IMR-90 (cell line): ENCODE data around the gene LGALS16. TPM values are rescaled to one million over a fixed set of nuclear protein-coding genes. Genes with fewer than 3 reads are reported as not detected.

Experiments
- ATAC-seq: fragments of 200-7000 bp; cut with Tn5 transposase; 2 replicates; pipeline ENCODE4 v1.9.1; 2020; ENCODE audit warnings: low read depth, mild to moderate bottlenecking, moderate library complexity
- BruUV-seq: library from RNA; stranded (reverse); fragments of 400-500 nt; replicated peaks from 2 replicates; lab custom pipeline; 2021; lab: Mats Ljungman, UMichigan
- CTCF ChIA-PET: fragments of 300-600 bp; formaldehyde crosslinking; extraction: SDS; loops from one replicate; lab custom pipeline; 2021; ENCODE audit warnings: antibody characterized with exemption; lab: Yijun Ruan, JAX
- POLR2A ChIA-PET: fragments of 300-600 bp; sonication (Branson Sonifier 250); formaldehyde crosslinking; loops from one replicate; lab custom pipeline; 2022; ENCODE audit warnings: antibody characterized with exemption; ENCODE audit not compliant: unreplicated experiment; lab: Charles Lee
- DNase-seq: peaks from one replicate; pipeline ENCODE4 v3.0.0; 2013
- H2AFZ ChIP-seq: replicated peaks from 2 replicates; pipeline ENCODE3; 2013; ENCODE audit warnings: low read length, mild to moderate bottlenecking; ENCODE audit not compliant: poor library complexity
- H2AK5ac ChIP-seq: 2 replicates; pipeline ENCODE4 v1.6.1; 2013; ENCODE audit warnings: low read depth, low read length, inconsistent platforms
- H2AK9ac ChIP-seq: replicated peaks from 2 replicates; pipeline ENCODE3; 2013; ENCODE audit warnings: mild to moderate bottlenecking, low read depth, low read length, moderate library complexity; ENCODE audit not compliant: poor library complexity
- H2BK120ac ChIP-seq: 2 replicates; pipeline ENCODE4 v1.6.1; 2013; ENCODE audit warnings: low read depth, low read length, inconsistent platforms
- H2BK15ac ChIP-seq: 3 replicates; pipeline ENCODE4 v1.6.1; 2013; ENCODE audit warnings: low read depth, low read length, inconsistent platforms
- H2BK20ac ChIP-seq: 2 replicates; pipeline ENCODE4 v1.6.1; 2013; ENCODE audit warnings: low read depth, mild to moderate bottlenecking, inconsistent platforms, low read length, moderate library complexity
- H2BK5ac ChIP-seq: 2 replicates; pipeline ENCODE4 v1.6.1; 2013; ENCODE audit warnings: mild to moderate bottlenecking, low read depth, low read length, inconsistent platforms; ENCODE audit not compliant: poor library complexity, severe bottlenecking
- H3K14ac ChIP-seq: replicated peaks from 2 replicates; pipeline ENCODE4 v1.6.1; 2013; ENCODE audit warnings: low read depth, low read length, inconsistent platforms
- H3K18ac ChIP-seq: 2 replicates; pipeline ENCODE4 v1.6.1; 2013; ENCODE audit warnings: low read depth, low read length, control low read depth
- H3K23ac ChIP-seq: 2 replicates; pipeline ENCODE4 v1.6.1; 2013; ENCODE audit warnings: low read depth, low read length, inconsistent platforms
- H3K27ac ChIP-seq: 2 replicates; pipeline ENCODE4 v1.5.1; 2013; ENCODE audit warnings: mild to moderate bottlenecking, control low read depth, low read length; ENCODE audit not compliant: insufficient read depth
- H3K27me3 ChIP-seq: 2 replicates; pipeline ENCODE4 v1.6.1; 2013; ENCODE audit warnings: low read length; ENCODE audit not compliant: control insufficient read depth, insufficient read depth
- H3K36me3 ChIP-seq: 2 replicates; pipeline ENCODE4 v1.6.1; 2013; ENCODE audit warnings: low read length, mixed read lengths; ENCODE audit not compliant: control insufficient read depth, insufficient read depth
- H3K4ac ChIP-seq: 2 replicates; pipeline ENCODE4 v1.6.1; 2013; ENCODE audit warnings: low read depth, low read length, inconsistent platforms
- H3K4me1 ChIP-seq: 2 replicates; pipeline ENCODE4 v1.6.1; 2013; ENCODE audit warnings: low read length, mixed read lengths; ENCODE audit not compliant: control insufficient read depth, insufficient read depth
- H3K4me2 ChIP-seq: 2 replicates; pipeline ENCODE4 v1.6.1; 2013; ENCODE audit warnings: low read depth, mild to moderate bottlenecking, control low read depth, low read length, moderate library complexity
- H3K4me3 ChIP-seq: 2 replicates; pipeline ENCODE4 v1.5.1; 2013; ENCODE audit warnings: low read depth, mild to moderate bottlenecking, control low read depth, low read length, moderate library complexity; ENCODE audit not compliant: insufficient read depth
- H3K56ac ChIP-seq: 2 replicates; pipeline ENCODE4 v1.6.1; 2013; ENCODE audit warnings: low read length, inconsistent platforms; ENCODE audit not compliant: insufficient read depth; ENCODE audit errors: extremely low read depth
- H3K79me1 ChIP-seq, 2 experiments: 2 replicates each; pipeline ENCODE4 v1.6.1; 2013; ENCODE audit warnings: low read length in 2 of 2, inconsistent platforms in 1 of 2, low read depth in 1 of 2
- H3K9ac ChIP-seq: 2 replicates; pipeline ENCODE4 v1.6.1; 2013; ENCODE audit warnings: low read depth, low read length, control low read depth
- H3K9me1 ChIP-seq: 2 replicates; pipeline ENCODE4 v1.6.1; 2013; ENCODE audit warnings: low read length, inconsistent platforms; ENCODE audit not compliant: insufficient read depth
- H3K9me3 ChIP-seq: 2 replicates; pipeline ENCODE4 v1.6.1; 2013; ENCODE audit warnings: low read length; ENCODE audit not compliant: control insufficient read depth, insufficient read depth
- H4K20me1 ChIP-seq: 2 replicates; pipeline ENCODE4 v1.6.1; 2013; ENCODE audit warnings: low read length, inconsistent platforms; ENCODE audit not compliant: insufficient read depth
- H4K5ac ChIP-seq: 2 replicates; pipeline ENCODE4 v1.6.1; 2013; ENCODE audit warnings: mild to moderate bottlenecking, low read depth, low read length, control low read depth
- H4K8ac ChIP-seq, 2 experiments: 2 replicates each; pipeline ENCODE4 v1.6.1; 2013; ENCODE audit warnings: low read depth in 2 of 2, low read length in 2 of 2, control low read depth in 1 of 2, inconsistent platforms in 1 of 2
- H4K91ac ChIP-seq: 2 replicates; pipeline ENCODE4 v1.6.1; 2013; ENCODE audit warnings: low read depth, low read length, inconsistent platforms; ENCODE audit not compliant: insufficient read depth
- CEBPB ChIP-seq: IDR thresholded peaks from 2 replicates; pipeline ENCODE4 v1.6.1; 2012; ENCODE audit warnings: low read depth, low read length, improper control_type of control experiment
- MAZ ChIP-seq: IDR thresholded peaks from 2 replicates; pipeline ENCODE4 v1.6.1; 2012; ENCODE audit warnings: low read depth, mild to moderate bottlenecking, low read length, improper control_type of control experiment, moderate library complexity, borderline replicate concordance
- MXI1 ChIP-seq: IDR thresholded peaks from 2 replicates; pipeline ENCODE4 v1.6.1; 2012; ENCODE audit warnings: low read depth, mild to moderate bottlenecking, low read length, moderate library complexity, borderline replicate concordance
- POLR2A ChIP-seq: IDR thresholded peaks from 2 replicates; pipeline ENCODE4 v1.6.1; 2012; ENCODE audit warnings: mild to moderate bottlenecking, low read depth, low read length
- SMC3 ChIP-seq: fragments of 150-350 bp; IDR thresholded peaks from 2 replicates; pipeline ENCODE4 v1.6.1; 2016; ENCODE audit warnings: low read depth, mild to moderate bottlenecking, antibody characterized with exemption, low read length, moderate library complexity
- WGBS, 2 experiments: methylation state at CpG; one replicate each; pipeline versions ENCODE4 v1.1.5 to v1.1.7; 2013; ENCODE audit warnings: missing lambda C conversion rate in 2 of 2; ENCODE audit not compliant: insufficient read length in 1 of 2; ENCODE audit errors: extremely low coverage in 2 of 2; 5-methylcytosine and 5-hydroxymethylcytosine counted together
- dilution Hi-C: fragments of 300-500 bp; cut with HindIII; formaldehyde crosslinking; loops from one replicate; pipeline ENCODE4 v1.14.3; 2018; ENCODE audit warnings: low sequenced_read_pairs; ENCODE audit not compliant: unreplicated experiment
- in situ Hi-C: fragments of 300-500 bp; cut with MboI; formaldehyde crosslinking; loops from 3 replicates; pipeline ENCODE4 v1.14.3; 2019; ENCODE audit warnings: low sequenced_read_pairs, inconsistent platforms, mixed read lengths
- intact Hi-C: fragments of 100-400 bp; cut with micrococcal nuclease; formaldehyde crosslinking; loops from 2 replicates; pipeline ENCODE4 v1.10.0; 2022
- polyA plus RNA-seq, 3 experiments: library from polyadenylated mRNA; depleted of rRNA; stranded (reverse); fragments of >200 nt; gene quantifications; 2 replicates each; pipeline ENCODE4 v1.2.3, GENCODE V29; 2012; ENCODE audit warnings: low replicate concordance in 1 of 3
- total RNA-seq: library from RNA; depleted of rRNA; stranded (reverse); fragments of >200 nt; gene quantifications from 2 replicates; pipeline ENCODE4 v1.2.3, GENCODE V29; 2012

Gene LGALS16
- total and polyA plus RNA-seq, 2 of the 4 experiments (the other 2 are of a cell fraction), result not detected

DNA sequence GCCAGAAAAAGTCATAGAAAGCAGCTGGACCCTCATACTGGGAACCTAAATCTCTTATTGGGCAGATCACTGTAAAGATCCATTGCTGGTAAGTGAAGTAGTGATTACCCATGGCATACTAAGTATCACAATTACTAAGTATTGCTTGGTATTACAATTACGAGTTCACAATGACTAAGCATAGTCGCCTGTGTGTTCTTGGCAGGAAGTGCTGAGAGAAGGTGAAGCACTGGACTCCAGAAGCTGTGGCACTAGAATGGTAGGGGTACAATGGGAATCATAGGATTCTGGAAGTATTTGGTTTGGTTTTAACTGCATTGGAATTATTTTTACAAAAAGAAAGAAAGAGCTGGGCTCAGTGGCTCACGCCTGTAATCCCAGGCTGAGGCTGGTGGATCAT, 20.3 kb downstream of the LGALS16 start:
- Histone ChIP-seq H2AK9ac (no peak overlapping the region), H3K4me2 (no peak overlapping the region)

More for the DNA sequence above, 20.3 kb downstream of the LGALS16 start:
- Histone ChIP-seq H2BK20ac (no peak overlapping the region), H3K9me3 (no peaks in the 10 kb centered on the region), H2BK15ac (no peak overlapping the region), H3K27me3 (0 out of 2 replicates have a peak, but pooled peaks cover 1% of the 10 kb centered on the region), H3K4me1 (no peaks in the 10 kb centered on the region), H3K79me1 (no peaks in the 10 kb centered on the region), H3K4me3 (no peak overlapping the region), H4K8ac (no peak overlapping the region), H3K4ac (no peak overlapping the region), H3K14ac (no peak overlapping the region), H2BK120ac (no peak overlapping the region), H2AK5ac (no peak overlapping the region), H2AFZ (no peak overlapping the region), H3K56ac (no peak overlapping the region), H2BK5ac (no peak overlapping the region), H4K20me1 (no peaks in the 10 kb centered on the region), H3K27ac (no peak overlapping the region), H3K18ac (no peak overlapping the region), H4K5ac (no peak overlapping the region), H3K9ac (no peak overlapping the region), H3K36me3 (no peaks in the 10 kb centered on the region), H3K23ac (no peak overlapping the region), H4K91ac (no peak overlapping the region), H3K9me1 (no peaks in the 10 kb centered on the region)
- CTCF ChIA-PET, result no interaction called here
- no peak for TF ChIP-seq CEBPB
- TF ChIP-seq POLR2A, result no peak
- TF ChIP-seq MAZ, result no peak
- no peak for TF ChIP-seq SMC3
- TF ChIP-seq MXI1, result no peak
- no peak for DNase-seq
- in situ Hi-C loops, result loop anchor here (10.0 kb wide), 1 partner anchor 121 kb away; no protein-coding TSS in a partner anchor
- intact Hi-C loops, result no loop called here
- WGBS, 2 experiments, result no CpG with 5 or more reads among the region's 3 CpGs
- POLR2A ChIA-PET, result no interaction called here
- no TSS peak for BruUV-seq
- dilution Hi-C loops, result no loop called here
- ATAC-seq, result no peak
